ENCODE measurements around the gene FGGY. TPM values are rescaled to one million over a fixed set of nuclear protein-coding genes. Genes with fewer than 3 reads are reported as not detected.

Gene FGGY
- total RNA-seq, 1 donor from 2014 or later: 24.3 TPM

- no peak overlapping the region for H3K4me3 ChIP-seq (ENCODE audit: low read depth, low read length)
- no peak for DNase-seq (ENCODE audit: low read depth)
- no peak for TF ChIP-seq CTCF (conservative IDR thresholded peaks at IDR 0.05; ENCODE audit: low read depth, low read length)
These were observed 372.9 kb downstream of the FGGY start for GRCh38 chr1:59669752-59670312.

GRCh38 chr1:59670662-59671061 is 373.8 kb downstream of the FGGY start:
- H3K4me3 ChIP-seq (ENCODE audit: low read depth, low read length): no peak overlapping the region
- no peak for DNase-seq (ENCODE audit: low read depth)
- no peak for TF ChIP-seq CTCF (conservative IDR thresholded peaks at IDR 0.05; ENCODE audit: low read depth, low read length)

GRCh38 chr1:59671066-59671952 is 374.4 kb downstream of the FGGY start:
- no peak for TF ChIP-seq CTCF (conservative IDR thresholded peaks at IDR 0.05; ENCODE audit: low read depth, low read length)
- no peak overlapping the region for H3K4me3 ChIP-seq (ENCODE audit: low read depth, low read length)
- no peak for DNase-seq (ENCODE audit: low read depth)

GRCh38 chr1:59671953-59672305 is 375.0 kb downstream of the FGGY start:
- no peak for DNase-seq (ENCODE audit: low read depth)
- no peak for TF ChIP-seq CTCF (conservative IDR thresholded peaks at IDR 0.05; ENCODE audit: low read depth, low read length)

GRCh38 chr1:59672851-59673572 is 376.1 kb downstream of the FGGY start:
- TF ChIP-seq CTCF (conservative IDR thresholded peaks at IDR 0.05; ENCODE audit: low read depth, low read length): no peak
- no peak overlapping the region for H3K4me3 ChIP-seq (ENCODE audit: low read depth, low read length)
- peak; percentile 32 for DNase-seq (ENCODE audit: low read depth)

More at GRCh38 chr1:59671953-59672305, 375.0 kb downstream of the FGGY start:
- no peak overlapping the region for H3K4me3 ChIP-seq (ENCODE audit: low read depth, low read length)

- H3K4me3 ChIP-seq (ENCODE audit: low read depth, low read length): no peak overlapping the region
- DNase-seq (ENCODE audit: low read depth): no peak
- no peak for TF ChIP-seq CTCF (conservative IDR thresholded peaks at IDR 0.05; ENCODE audit: low read depth, low read length)
These were observed 376.9 kb downstream of the FGGY start for GRCh38 chr1:59673573-59674450.
